OCI-LY1 (cell line): Measurements from ENCODE around the gene SLCO4C1.
"Not testable (repeated sequence)": the region's sequence is repeated elsewhere in the genome, so short reads cannot be mapped to it uniquely, and the experiment has no call there.

Source experiments
- H2AFZ ChIP-seq: fragments of 200-600 bp; sonication (generic), shearing (Covaris generic); 2 replicates; pipeline ENCODE4 v1.6.0; 2014; ENCODE audit warnings: antibody characterized with exemption, mild to moderate bottlenecking, low read length
- H3F3A ChIP-seq: fragments of 200-600 bp; sonication (generic), shearing (Covaris generic); 2 replicates; pipeline ENCODE4 v1.6.0; 2014; ENCODE audit warnings: mild to moderate bottlenecking, antibody characterized with exemption, low read length, moderate library complexity; ENCODE audit not compliant: insufficient read depth
- H3K27ac ChIP-seq: fragments of 200-600 bp; sonication (generic); 2 replicates; pipeline ENCODE4 v1.5.1; 2014; ENCODE audit warnings: low read length, mixed run types, mild to moderate bottlenecking, low read depth; ENCODE audit not compliant: poor library complexity, severe bottlenecking
- H3K27me3 ChIP-seq: fragments of 200-600 bp; sonication (generic); 2 replicates; pipeline ENCODE4 v1.6.0; 2014; ENCODE audit warnings: antibody characterized with exemption, mild to moderate bottlenecking, low read length, moderate library complexity; ENCODE audit not compliant: insufficient read depth
- H3K36me3 ChIP-seq: fragments of 200-600 bp; sonication (generic); 2 replicates; pipeline ENCODE4 v1.6.1; 2014; ENCODE audit warnings: mild to moderate bottlenecking, antibody characterized with exemption, low read length, moderate library complexity, mixed read lengths; ENCODE audit not compliant: insufficient read depth
- H3K4me1 ChIP-seq: fragments of 200-600 bp; sonication (generic); 2 replicates; pipeline ENCODE4 v1.5.1; 2014; ENCODE audit warnings: mild to moderate bottlenecking, low read length, moderate library complexity; ENCODE audit not compliant: insufficient read depth, severe bottlenecking
- H3K4me2 ChIP-seq: fragments of 200-600 bp; sonication (generic), shearing (Covaris generic); 2 replicates; pipeline ENCODE4 v1.6.1; 2014; ENCODE audit warnings: low read length
- H3K4me3 ChIP-seq: fragments of 200-600 bp; sonication (generic); 2 replicates; pipeline ENCODE4 v1.5.1; 2014; ENCODE audit warnings: low read length, low read depth, mild to moderate bottlenecking, mixed read lengths; ENCODE audit not compliant: poor library complexity, severe bottlenecking
- H3K79me2 ChIP-seq: fragments of 200-600 bp; shearing (Covaris generic); 2 replicates; pipeline ENCODE4 v1.6.1; 2016; ENCODE audit warnings: mixed run types, low read length, mixed read lengths; ENCODE audit not compliant: insufficient read depth
- H3K9ac ChIP-seq: fragments of 200-600 bp; sonication (generic), shearing (Covaris generic); 2 replicates; pipeline ENCODE4 v1.6.1; 2014; ENCODE audit warnings: mild to moderate bottlenecking, low read length, mixed read lengths
- H3K9me2 ChIP-seq: fragments of 200-600 bp; sonication (generic), shearing (Covaris generic); 2 replicates; pipeline ENCODE4 v1.6.1; 2014; ENCODE audit warnings: low read depth, mild to moderate bottlenecking, low read length, mixed read lengths
- H3K9me3 ChIP-seq: fragments of 200-600 bp; shearing (Covaris generic); 2 replicates; pipeline ENCODE4 v1.6.1; 2014; ENCODE audit warnings: low read length, mixed read lengths
- H4K20me1 ChIP-seq: fragments of 200-600 bp; sonication (generic), shearing (Covaris generic); 2 replicates; pipeline ENCODE4 v1.6.0; 2016; ENCODE audit warnings: mild to moderate bottlenecking, low read length; ENCODE audit not compliant: insufficient read depth
- CTCF ChIP-seq: fragments of 200-600 bp; sonication (generic), shearing (Covaris generic); IDR thresholded peaks from 2 replicates; pipeline ENCODE4 v1.5.1; 2017; ENCODE audit warnings: mild to moderate bottlenecking, antibody characterized with exemption, low read length, moderate library complexity, mixed read lengths
- EZH2 ChIP-seq: fragments of 200-600 bp; sonication (generic), shearing (Covaris generic); IDR thresholded peaks from 2 replicates; pipeline ENCODE4 v1.8.0; 2017; ENCODE audit warnings: borderline replicate concordance, mixed run types, mild to moderate bottlenecking, antibody characterized with exemption, low read length, moderate library complexity, mixed read lengths

Gene SLCO4C1

GRCh38 chr5:102296178-102296817 is at the start of gene SLCO4C1:
Gene SLCO4C1 (minus strand): TSS chr5:102296284. CDS start chr5:102296262, 22 bp downstream.
- no peak within 1 kb of the TSS for H3K9ac ChIP-seq
- no peaks in the 10 kb centered on the region for H3K9me2 ChIP-seq
- H3K4me3 ChIP-seq = no peak within 1 kb of the TSS
- no peaks in the 10 kb centered on the region for H3K79me2 ChIP-seq
- TF ChIP-seq CTCF (no peak), EZH2 (no peak)
- H3K27me3 ChIP-seq = no peaks in the 10 kb centered on the region
- H3K36me3 ChIP-seq = no peaks in the 10 kb centered on the region
- H2AFZ ChIP-seq = no peak within 1 kb of the TSS
- H3K4me2 ChIP-seq = no peak within 1 kb of the TSS
- no peaks in the 10 kb centered on the region for H3K4me1 ChIP-seq
- H3K9me3 ChIP-seq = no peaks in the 10 kb centered on the region
- H3F3A ChIP-seq = no peaks in the 10 kb centered on the region
- H3K27ac ChIP-seq = no peak within 1 kb of the TSS
- H4K20me1 ChIP-seq = no peaks in the 10 kb centered on the region

- no peak overlapping the region for H3K4me2 ChIP-seq
- H3K9me3 ChIP-seq = no peaks in the 10 kb centered on the region
- no peaks in the 10 kb centered on the region for H3K27me3 ChIP-seq
- H3K4me1 ChIP-seq = no peaks in the 10 kb centered on the region
- no peaks in the 10 kb centered on the region for H3F3A ChIP-seq
- H3K79me2 ChIP-seq = no peaks in the 10 kb centered on the region
- no peak overlapping the region for H3K9ac ChIP-seq
- no peaks in the 10 kb centered on the region for H3K36me3 ChIP-seq
- no peak overlapping the region for H2AFZ ChIP-seq
- H3K9me2 ChIP-seq = no peaks in the 10 kb centered on the region
- H3K27ac ChIP-seq = no peak overlapping the region
- H4K20me1 ChIP-seq = no peaks in the 10 kb centered on the region
- TF ChIP-seq EZH2 (no peak), CTCF (no peak)
- no peak overlapping the region for H3K4me3 ChIP-seq
Measured at GRCh38 chr5:102341681-102342288, 45.7 kb upstream of the SLCO4C1 start.

GRCh38 chr5:102324714-102325113 is 28.6 kb upstream of the SLCO4C1 start:
- Histone ChIP-seq H3K9me3 (no peaks in the 10 kb centered on the region), H3K27ac (no peak overlapping the region), H3K4me3 (no peak overlapping the region), H3K27me3 (no peaks in the 10 kb centered on the region), H3K36me3 (no peaks in the 10 kb centered on the region), H2AFZ (no peak overlapping the region), H3K9ac (no peak overlapping the region), H3K79me2 (no peaks in the 10 kb centered on the region), H3K9me2 (no peaks in the 10 kb centered on the region), H3K4me1 (no peaks in the 10 kb centered on the region), H4K20me1 (no peaks in the 10 kb centered on the region), H3K4me2 (no peak overlapping the region), H3F3A (no peaks in the 10 kb centered on the region)
- TF ChIP-seq CTCF = no peak
- no peak for TF ChIP-seq EZH2

GRCh38 chr5:102318801-102319200 is 22.7 kb upstream of the SLCO4C1 start:
- H3K27me3 ChIP-seq, H3K4me2 ChIP-seq, H3K9ac ChIP-seq, H2AFZ ChIP-seq, H3K4me1 ChIP-seq, H3K9me2 ChIP-seq, H3K4me3 ChIP-seq, H3K79me2 ChIP-seq, H3K9me3 ChIP-seq, H3K27ac ChIP-seq, H4K20me1 ChIP-seq, H3F3A ChIP-seq, H3K36me3 ChIP-seq: not testable (repeated sequence)
